ENCODE measurements around the gene SLC9A7.

GRCh38 chrX:46618947-46619346 is 140.0 kb downstream of the SLC9A7 start:
- TF ChIP-seq JUND (IDR thresholded peaks at IDR 0.05) = no peak
- TF ChIP-seq TAF1 (conservative IDR thresholded peaks at IDR 0.05) = no peak
- TF ChIP-seq CTCF (IDR thresholded peaks at IDR 0.05; ENCODE audit: low read depth, low read length, missing input control) = no peak
- no peak for TF ChIP-seq RAD21 (IDR thresholded peaks at IDR 0.05)
- TF ChIP-seq REST (IDR thresholded peaks at IDR 0.05) = no peak
- no peak for TF ChIP-seq EGR1 (IDR thresholded peaks at IDR 0.05; ENCODE audit: low read depth in 2 of 2)
- TF ChIP-seq FOXA1 (IDR thresholded peaks at IDR 0.05) = no peak
- TF ChIP-seq MAX (IDR thresholded peaks at IDR 0.05) = no peak
- TF ChIP-seq YY1 (IDR thresholded peaks at IDR 0.05) = no peak
- TF ChIP-seq ATF3 (IDR thresholded peaks at IDR 0.05) = no peak
- no peak for TF ChIP-seq GABPA (IDR thresholded peaks at IDR 0.05 in 1 of 2, conservative IDR thresholded peaks at IDR 0.05 in 1 of 2)
- no peak for TF ChIP-seq SP1 (IDR thresholded peaks at IDR 0.05)
- no peak for TF ChIP-seq NR2F2 (IDR thresholded peaks at IDR 0.05)
- TF ChIP-seq ZBTB33 (IDR thresholded peaks at IDR 0.05) = no peak
